CD14-positive monocyte (primary cell): ENCODE data around the gene MCL1. TPM values are rescaled to one million over a fixed set of nuclear protein-coding genes. Genes with fewer than 3 reads are reported as not detected.

ENCODE experiments used
- DNase-seq, 3 donors: peaks; one replicate each; pipeline ENCODE4 v3.0.0-alpha.2; 2011 to 2022
- H2AFZ ChIP-seq: 2 replicates; pipeline ENCODE4 v1.6.0; 2012; ENCODE audit warnings: mild to moderate bottlenecking, low read depth, low read length, inconsistent platforms; ENCODE audit not compliant: insufficient read depth, poor library complexity, severe bottlenecking
- H3K27ac ChIP-seq, 2 donors: 1 replicate in 1 of 2; 2 replicates in 1 of 2; pipeline ENCODE4 v1.5.1; 2012 to 2013; ENCODE audit warnings: low read length in 2 of 2, control low read depth in 1 of 2, inconsistent platforms in 1 of 2, low read depth in 1 of 2, mild to moderate bottlenecking in 1 of 2
- H3K27me3 ChIP-seq, 2 donors: one replicate each; pipeline versions ENCODE4 v1.6.0 to v1.6.1; 2011 to 2013; ENCODE audit warnings: low read length in 2 of 2; ENCODE audit not compliant: control insufficient read depth in 2 of 2, insufficient read depth in 2 of 2
- H3K36me3 ChIP-seq, 2 donors: replicated peaks in 1 of 2; 1 replicate in 1 of 2; 2 replicates in 1 of 2; pipeline versions ENCODE4 v1.5.1 to v1.6.1; 2012 to 2013; ENCODE audit warnings: low read length in 2 of 2, control low read depth in 1 of 2, inconsistent platforms in 1 of 2, mild to moderate bottlenecking in 1 of 2; ENCODE audit not compliant: insufficient read depth in 2 of 2, control insufficient read depth in 1 of 2
- H3K4me1 ChIP-seq, 2 donors: 1 replicate in 1 of 2; 2 replicates in 1 of 2; pipeline versions ENCODE4 v1.5.1 to v1.6.1; 2012 to 2013; ENCODE audit warnings: low read length in 2 of 2, control low read depth in 1 of 2, inconsistent platforms in 1 of 2, mild to moderate bottlenecking in 1 of 2, moderate library complexity in 1 of 2; ENCODE audit not compliant: insufficient read depth in 2 of 2, control insufficient read depth in 1 of 2
- H3K4me2 ChIP-seq: replicated peaks from 2 replicates; pipeline ENCODE3; 2012; ENCODE audit warnings: low read length, moderate library complexity, mild to moderate bottlenecking; ENCODE audit not compliant: poor library complexity, severe bottlenecking; ENCODE audit errors: extremely low read depth
- H3K4me3 ChIP-seq, 3 experiments: fragments of 200-600 bp in 1 of 3; sonication (generic) in 1 of 3; replicated peaks in 1 of 3; 1 replicate in 2 of 3; 2 replicates in 1 of 3; pipeline ENCODE4 v1.5.1; 2011 to 2013; ENCODE audit warnings: low read length in 3 of 3, mild to moderate bottlenecking in 3 of 3, control low read depth in 2 of 3, low read depth in 2 of 3, inconsistent platforms in 1 of 3, moderate library complexity in 1 of 3
- H3K79me2 ChIP-seq: 2 replicates; pipeline ENCODE4 v1.6.0; 2012; ENCODE audit warnings: mild to moderate bottlenecking, control low read depth, inconsistent platforms, low read length, moderate library complexity; ENCODE audit not compliant: insufficient read depth
- H3K9ac ChIP-seq: 2 replicates; pipeline ENCODE4 v1.6.0; 2017; ENCODE audit warnings: low read length, mild to moderate bottlenecking; ENCODE audit not compliant: insufficient read depth, poor library complexity, severe bottlenecking
- H3K9me3 ChIP-seq, 2 donors: replicated peaks in 1 of 2; 1 replicate in 1 of 2; 2 replicates in 1 of 2; pipeline versions ENCODE4 v1.5.1 to v1.6.1; 2012 to 2013; ENCODE audit warnings: low read length in 2 of 2, control low read depth in 1 of 2; ENCODE audit not compliant: control insufficient read depth in 1 of 2, insufficient read depth in 1 of 2
- H4K20me1 ChIP-seq: 2 replicates; pipeline ENCODE4 v1.6.0; 2012; ENCODE audit warnings: mild to moderate bottlenecking, low read length, control low read depth, moderate library complexity; ENCODE audit not compliant: insufficient read depth
- H3K27ac Mint-ChIP-seq, 7 donors: one replicate each; pipeline ENCODE4 v1.8.0; 2020; ENCODE audit warnings: mild to moderate bottlenecking in 7 of 7, mixed read lengths in 7 of 7, moderate library complexity in 6 of 7, inconsistent platforms in 2 of 7
- H3K27me3 Mint-ChIP-seq, 3 donors: one replicate each; pipeline ENCODE4 v1.8.0; 2021 to 2022; ENCODE audit warnings: low read depth in 3 of 3, mild to moderate bottlenecking in 3 of 3, mixed read lengths in 3 of 3, moderate library complexity in 3 of 3, inconsistent platforms in 1 of 3
- H3K36me3 Mint-ChIP-seq, 2 donors: one replicate each; pipeline ENCODE4 v1.8.0; 2020; ENCODE audit warnings: mixed read lengths in 2 of 2, inconsistent platforms in 1 of 2, mild to moderate bottlenecking in 1 of 2
- H3K4me1 Mint-ChIP-seq: one replicate; pipeline ENCODE4 v1.8.0; 2020; ENCODE audit warnings: mild to moderate bottlenecking, mixed read lengths
- H3K4me3 Mint-ChIP-seq, 2 donors: one replicate each; pipeline ENCODE4 v1.8.0; 2020; ENCODE audit warnings: mild to moderate bottlenecking in 2 of 2, mixed read lengths in 2 of 2, moderate library complexity in 1 of 2
- H3K9me3 Mint-ChIP-seq, 7 donors: one replicate each; pipeline ENCODE4 v1.8.0; 2020 to 2022; ENCODE audit warnings: mixed read lengths in 7 of 7, mild to moderate bottlenecking in 6 of 7, moderate library complexity in 6 of 7, inconsistent platforms in 2 of 7
- CTCF ChIP-seq: fragments of 200-600 bp; IDR thresholded peaks from one replicate; pipeline ENCODE4 v1.8.0; 2022; ENCODE audit warnings: antibody characterized with exemption, mild to moderate bottlenecking
- WGBS: methylation state at CpG from one replicate; pipeline ENCODE4 v1.1.5; 2013; ENCODE audit warnings: missing lambda C conversion rate; ENCODE audit not compliant: insufficient coverage; 5-methylcytosine and 5-hydroxymethylcytosine counted together
- intact Hi-C, 2 donors: fragments of 100-400 bp; cut with micrococcal nuclease; formaldehyde crosslinking; loops; one replicate each; pipeline versions ENCODE4 v1.15.0 to v1.15.1; 2023
- polyA plus RNA-seq, 3 donors: library from polyadenylated mRNA; depleted of rRNA in 1 of 3; unstranded in 2 of 3; stranded (reverse) in 1 of 3; fragments of 300-500 nt in 2 of 3; fragments of >200 nt in 1 of 3; fragmentation: Illumina TruSeq in 2 of 3; gene quantifications; 1 replicate in 2 of 3; 2 replicates in 1 of 3; pipeline ENCODE4 v1.2.3, GENCODE V29; 2012 to 2021

MCL1 gene
- polyA plus RNA-seq, 3 donors = 287 to 2,076 (median 301) TPM

- Histone ChIP-seq H2AFZ (no peak overlapping the region), H3K4me1 (peaks cover 66 to 81% of the 10 kb centered on the region in 2 donors), H3K4me3 (peak overlapping the region; percentile 3 to 63 (median 6)), H3K36me3 (no peaks in the 10 kb centered on the region), H4K20me1 (no peaks in the 10 kb centered on the region), H3K4me2 (peak overlapping the region; percentile 56), H3K79me2 (peaks cover 44% of the 10 kb centered on the region), H3K27ac (peak overlapping the region; percentile 99 to 100), H3K27me3 (no peaks in the 10 kb centered on the region), H3K9me3 (no peaks in the 10 kb centered on the region), H3K9ac (peak overlapping the region; percentile 93)
- Mint-ChIP-seq H3K4me1 (peaks cover 69% of the 10 kb centered on the region), H3K9me3 (peaks cover 0 to 5% (median 0%) of the 10 kb centered on the region in 7 donors), H3K4me3 (peak overlapping the region; percentile 77 to 86), H3K27me3 (peaks cover 0 to 7% (median 5%) of the 10 kb centered on the region in 3 donors), H3K36me3 (peaks cover 20 to 32% of the 10 kb centered on the region in 2 donors), H3K27ac (peak overlapping the region; percentile 97 to 100 (median 100))
- no peak for TF ChIP-seq CTCF
- WGBS = no CpG with 5 or more reads among the region's 12 CpGs
- intact Hi-C loops = loop anchor here (2.0 to 5.0 kb wide), 2 partner anchors 34 to 36 kb away; partner anchors contain the start of gene MCL1 (in 2 of the 2)
- DNase-seq = peak; percentile 91 to 99 (median 97)
These were observed 33.9 kb upstream of the MCL1 start for GRCh38 chr1:150613061-150613920.

- DNase-seq = no peak
- Histone ChIP-seq H2AFZ (no peak overlapping the region), H3K9me3 (no peaks in the 10 kb centered on the region), H3K27ac (peak overlapping the region; percentile 99 to 100), H3K4me3 (peak overlapping the region in 1 of 3 experiments; percentile 63), H3K9ac (peak overlapping the region; percentile 93), H3K4me1 (peaks cover 63 to 81% of the 10 kb centered on the region in 2 donors), H3K4me2 (peak overlapping the region; percentile 61), H3K27me3 (no peaks in the 10 kb centered on the region), H4K20me1 (no peaks in the 10 kb centered on the region), H3K36me3 (no peaks in the 10 kb centered on the region), H3K79me2 (peaks cover 40% of the 10 kb centered on the region)
- no peak for TF ChIP-seq CTCF
- Mint-ChIP-seq H3K27me3 (peaks cover 0 to 7% (median 5%) of the 10 kb centered on the region in 3 donors), H3K27ac (peak overlapping the region; percentile 97 to 100 (median 100)), H3K9me3 (peaks cover 0 to 5% (median 0%) of the 10 kb centered on the region in 7 donors), H3K4me3 (peak overlapping the region; percentile 66 to 69), H3K36me3 (peaks cover 19 to 20% of the 10 kb centered on the region in 2 donors), H3K4me1 (peaks cover 70% of the 10 kb centered on the region)
- intact Hi-C loops = loop anchor here (2.0 to 5.0 kb wide), 2 partner anchors 33 to 35 kb away; partner anchors contain the start of gene MCL1 (in 2 of the 2)
- no CpG with 5 or more reads among the region's 3 CpGs for WGBS
These were observed 32.6 kb upstream of the MCL1 start for GRCh38 chr1:150612014-150612345.
